SW 1271 (cell line): ENCODE data around the gene PLBD2.

Experiments
- DNase-seq, 2 experiments: peaks; one replicate each; lab custom pipeline; 2025; lab: John Stamatoyannopoulos, UW

Gene PLBD2

DNA sequence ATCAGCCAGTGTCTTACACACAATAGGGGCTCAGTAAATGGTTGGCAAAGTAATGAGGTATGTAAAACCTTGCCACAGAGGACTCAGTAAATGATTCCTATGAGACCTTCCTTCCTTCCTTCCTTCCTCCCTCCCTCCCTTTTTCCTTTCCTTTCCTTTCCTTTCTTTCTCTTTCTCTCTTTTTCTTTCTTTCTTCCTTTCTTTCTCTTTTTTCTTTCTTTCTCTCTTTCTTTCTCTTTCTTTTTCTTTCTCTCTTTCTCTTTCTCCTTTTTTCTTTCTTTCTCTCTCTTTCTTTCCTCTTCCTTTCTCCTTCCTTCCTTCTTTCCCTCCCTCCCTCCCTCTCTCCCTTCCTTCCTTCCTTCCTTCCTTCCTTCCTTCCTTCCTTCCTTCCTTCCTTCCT is 37.8 kb downstream of the PLBD2 start:
- no peak for DNase-seq

DNA sequence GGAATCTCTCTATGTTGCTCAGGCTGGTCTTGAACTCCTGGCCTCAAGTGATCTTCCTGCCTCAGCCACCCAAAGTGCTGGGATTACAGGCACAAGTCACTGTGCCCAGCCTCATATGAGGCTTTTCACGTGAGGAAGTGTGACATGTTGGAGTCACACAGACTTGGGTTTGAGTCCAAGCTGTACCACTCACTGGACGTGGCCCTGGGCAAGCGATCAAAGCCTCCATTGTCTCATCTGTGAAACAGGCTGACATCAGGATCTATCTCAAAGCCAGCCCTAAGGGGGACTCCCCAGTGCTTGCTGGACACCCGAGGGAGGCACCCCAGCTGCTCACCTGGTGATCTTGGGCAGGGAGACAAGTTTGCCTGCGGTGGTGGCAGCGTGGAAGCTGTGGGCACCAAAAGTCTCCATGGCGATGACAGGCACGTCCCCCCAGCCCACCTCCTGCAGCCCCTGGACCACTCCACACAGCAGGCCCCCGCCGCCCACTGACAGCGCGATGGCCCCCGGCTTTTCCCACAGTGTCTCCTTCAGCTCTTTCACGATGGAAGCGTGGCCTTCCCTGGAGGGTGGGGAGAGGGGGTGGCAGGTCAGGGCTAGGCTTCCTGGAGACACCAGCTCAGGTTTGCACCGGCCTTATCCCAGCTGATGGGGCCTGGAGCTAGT is 38.6 kb downstream of the PLBD2 start:
- DNase-seq = no peak

DNA sequence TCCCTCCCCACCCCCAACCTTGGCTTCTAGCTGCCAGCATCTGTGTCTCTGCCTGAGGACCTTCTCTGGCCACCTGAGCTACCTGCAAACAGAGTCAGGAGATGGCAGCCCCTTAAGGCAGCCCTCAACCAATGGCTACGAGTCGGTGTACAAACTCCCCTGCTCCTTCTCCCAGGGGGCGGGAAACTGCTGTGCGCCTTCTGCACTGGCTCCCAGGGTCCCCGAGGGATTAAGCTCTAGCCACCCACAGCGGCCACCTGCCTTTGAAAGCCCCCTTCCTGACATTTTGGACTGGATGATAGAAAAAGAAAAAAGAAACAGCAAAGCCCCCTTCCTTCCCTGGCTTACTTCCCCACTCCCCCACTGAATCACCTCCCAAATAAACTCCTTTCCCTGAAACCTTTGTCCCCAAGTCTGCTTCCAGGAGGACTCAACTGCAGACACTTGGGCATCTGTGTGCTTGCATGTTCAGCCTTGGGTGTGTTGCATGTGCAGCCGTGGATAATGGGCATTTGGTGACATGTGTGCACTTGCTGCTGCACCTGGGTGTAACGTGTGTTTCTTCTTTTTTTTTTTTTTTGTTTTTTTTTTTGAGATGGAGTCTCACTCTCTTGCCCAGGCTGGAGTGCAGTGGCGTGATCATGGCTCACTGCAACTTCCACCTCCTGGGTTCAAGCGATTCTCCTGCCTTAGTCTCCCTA is 39.3 kb downstream of the PLBD2 start:
- no peak for DNase-seq

- DNase-seq = no peak
Observed at GRCh38 chr12:113398346-113399290, 40.2 kb downstream of the PLBD2 start.

DNA sequence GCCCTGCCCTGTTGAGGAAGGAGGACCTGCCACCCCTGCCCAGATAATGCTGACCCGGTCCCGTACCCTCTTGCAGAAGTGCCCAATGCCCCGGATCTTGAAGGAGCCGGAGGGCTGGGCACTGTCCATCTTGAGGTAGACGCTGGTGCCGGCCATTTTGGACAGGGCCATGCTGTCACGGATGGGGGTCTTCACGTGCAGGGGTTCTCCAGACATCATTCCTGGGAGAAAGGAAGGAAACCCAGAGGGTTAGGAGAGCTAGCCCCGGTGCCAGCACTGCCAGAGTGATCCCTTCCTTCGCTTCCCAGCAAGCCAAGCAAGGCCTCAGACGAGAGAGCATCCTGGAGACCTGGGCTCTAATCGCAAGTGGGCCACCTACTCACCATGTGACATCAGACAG is 41.1 kb downstream of the PLBD2 start:
- DNase-seq = no peak

- no peak for DNase-seq
Observed at GRCh38 chr12:113400362-113400761, 42.0 kb downstream of the PLBD2 start.

DNA sequence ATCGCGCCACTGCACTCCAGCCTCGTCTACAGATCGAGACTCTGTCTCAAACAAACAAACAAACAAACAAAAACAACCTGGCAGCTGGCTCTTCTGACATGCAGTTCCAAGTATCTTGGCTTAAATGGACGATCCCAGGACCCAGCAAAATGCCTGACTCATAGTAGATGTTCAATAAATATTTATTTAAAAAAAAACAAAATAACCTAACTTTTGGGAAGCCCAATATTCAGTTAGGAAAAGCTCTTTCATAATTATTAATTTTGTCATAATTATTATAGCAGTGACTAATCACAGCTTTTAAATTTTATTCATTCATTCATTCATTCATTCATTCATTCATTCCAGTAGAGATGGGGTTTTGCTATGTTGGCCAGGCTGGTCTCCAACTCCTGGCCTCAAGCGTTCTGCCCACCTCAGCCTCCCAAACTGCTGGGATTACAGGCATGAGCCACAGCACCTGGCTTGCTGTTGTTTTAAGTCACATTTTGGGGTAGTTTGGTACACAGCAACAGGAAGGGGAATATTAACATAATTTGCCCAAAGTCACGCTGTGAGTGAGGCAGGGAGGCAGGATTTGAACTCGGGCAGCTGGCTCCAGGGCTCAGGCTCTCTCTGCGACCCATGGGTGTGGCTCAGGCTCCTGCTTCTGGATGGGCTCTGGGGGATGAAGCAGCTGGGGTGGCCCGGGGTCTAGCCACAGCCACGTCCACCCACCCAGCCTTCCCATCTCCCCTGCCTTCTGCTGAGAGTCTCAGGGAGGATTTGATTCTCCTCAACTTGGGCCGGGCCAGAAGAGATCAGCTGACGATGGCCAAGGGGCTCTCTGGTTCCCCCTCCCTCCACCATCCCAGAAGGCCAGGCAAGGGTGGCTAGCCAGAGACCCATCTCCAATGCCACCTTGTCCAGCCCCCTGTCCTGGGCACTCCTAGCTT is 42.9 kb downstream of the PLBD2 start:
- no peak for DNase-seq

- DNase-seq = no peak
Observed at GRCh38 chr12:113402586-113403260, 44.3 kb downstream of the PLBD2 start.

GRCh38 chr12:113403435-113404415 is 45.3 kb downstream of the PLBD2 start, which contains the start of gene SDS:
SDS (minus strand) TSS chr12:113403887; CDS start chr12:113399708, 4,179 bp downstream.
- no peak for DNase-seq

DNA sequence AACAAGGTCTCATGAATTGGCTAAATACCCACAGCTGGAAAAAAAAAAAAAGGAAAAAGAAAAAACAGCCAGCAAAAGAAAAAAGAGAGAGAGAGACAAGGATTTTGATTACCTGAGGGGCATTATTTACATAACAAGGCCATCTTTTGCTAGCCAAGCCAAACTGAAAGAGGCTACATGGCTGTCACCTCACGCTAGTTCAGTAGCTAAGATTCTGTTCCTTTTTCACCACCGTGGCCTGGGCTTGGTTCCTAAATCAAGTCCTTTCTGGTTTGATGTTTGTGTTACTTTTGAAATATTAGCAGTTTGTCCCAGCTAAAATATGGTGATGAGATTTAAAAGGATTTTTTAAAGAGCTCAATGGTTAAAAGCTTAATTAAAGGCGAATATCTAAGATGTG is 47.3 kb downstream of the PLBD2 start:
- DNase-seq = no peak

GRCh38 chr12:113407931-113408600 is 49.7 kb downstream of the PLBD2 start:
- no peak for DNase-seq

DNA sequence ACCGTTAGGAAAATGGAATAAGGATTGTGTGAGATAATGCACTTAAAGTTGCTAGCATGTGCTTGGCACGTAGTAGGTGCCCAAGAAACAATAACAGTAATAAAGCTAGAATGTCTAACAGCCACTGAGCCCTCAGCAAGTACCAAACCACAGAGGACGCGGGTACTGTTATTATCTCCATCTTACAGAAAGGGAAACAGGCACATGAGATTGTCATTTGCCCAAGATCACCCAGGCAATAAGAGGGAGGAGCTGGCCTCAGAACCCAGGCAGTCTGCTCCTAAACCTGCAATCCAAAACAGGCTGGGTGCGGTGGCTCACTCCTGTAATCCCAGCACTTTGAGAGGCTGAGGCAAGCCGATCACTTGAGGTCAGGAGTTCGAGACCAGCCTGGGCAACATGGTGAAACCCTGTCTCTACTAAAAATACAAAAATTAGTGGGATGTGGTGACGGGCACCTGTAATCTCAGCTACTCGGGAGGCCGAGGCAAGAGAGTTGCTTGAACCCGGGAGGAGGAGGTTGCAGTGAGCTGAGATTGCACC is 50.4 kb downstream of the PLBD2 start:
- DNase-seq = no peak

GRCh38 chr12:113409462-113410124 is 51.2 kb downstream of the PLBD2 start:
- DNase-seq = no peak

GRCh38 chr12:113413488-113413939 is 55.1 kb downstream of the PLBD2 start:
- no peak for DNase-seq

DNA sequence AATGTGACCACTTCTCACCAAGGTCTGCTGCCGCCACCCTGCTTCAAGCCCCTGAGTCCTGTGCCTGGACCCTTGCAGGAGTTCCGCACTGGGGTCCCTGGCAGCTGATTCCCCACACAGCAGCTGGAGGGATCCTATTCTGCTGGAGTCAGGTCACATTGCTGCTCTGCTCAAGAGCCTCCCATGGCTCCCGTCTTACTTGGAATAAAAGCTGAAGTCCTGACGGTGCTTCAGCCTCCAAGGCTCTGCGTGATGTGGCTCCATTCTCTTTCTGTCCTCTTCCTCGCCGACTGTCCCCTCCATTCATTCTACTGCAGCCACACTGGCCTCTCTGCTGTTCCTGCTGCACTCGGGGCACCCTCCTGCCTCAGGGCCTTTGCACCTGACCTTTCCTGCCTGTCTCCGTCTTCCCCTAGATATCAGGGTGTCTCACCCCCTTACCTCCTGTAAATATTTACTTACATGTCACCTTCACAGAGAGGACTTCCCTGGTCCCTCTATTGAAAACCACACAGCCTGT is 56.2 kb downstream of the PLBD2 start:
- DNase-seq = no peak

DNA sequence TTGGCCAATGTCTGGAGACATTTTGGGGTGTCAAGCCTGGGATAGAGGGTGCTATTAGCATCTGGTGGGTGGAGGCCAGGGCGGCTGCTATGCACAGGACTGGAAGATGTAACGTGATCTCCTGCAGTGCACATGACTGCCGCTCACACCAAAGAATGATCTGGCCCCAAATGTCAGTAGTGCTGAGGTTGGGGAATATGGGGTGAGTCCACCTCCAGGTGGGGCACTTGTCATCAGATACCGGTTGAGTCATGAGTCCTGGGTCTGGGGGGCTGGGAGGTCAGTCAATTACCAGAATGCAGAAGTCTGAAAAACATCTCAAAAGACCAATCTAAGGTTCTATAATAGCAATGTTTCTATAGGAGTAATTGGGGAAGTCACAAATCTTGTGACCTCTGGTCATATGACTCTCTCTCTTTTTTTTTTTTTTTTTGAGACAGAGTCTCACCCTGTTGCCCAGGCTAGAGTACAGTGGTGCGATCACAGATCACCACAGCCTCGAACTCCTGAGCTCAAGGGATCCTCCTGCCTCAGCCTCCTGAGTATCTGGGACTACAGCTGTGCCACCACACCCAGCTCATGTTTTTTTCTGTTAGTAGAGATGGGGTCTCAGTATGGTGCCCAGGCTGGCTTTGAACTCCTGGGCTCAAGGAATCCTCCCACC is 57.8 kb downstream of the PLBD2 start:
- no peak for DNase-seq

DNA sequence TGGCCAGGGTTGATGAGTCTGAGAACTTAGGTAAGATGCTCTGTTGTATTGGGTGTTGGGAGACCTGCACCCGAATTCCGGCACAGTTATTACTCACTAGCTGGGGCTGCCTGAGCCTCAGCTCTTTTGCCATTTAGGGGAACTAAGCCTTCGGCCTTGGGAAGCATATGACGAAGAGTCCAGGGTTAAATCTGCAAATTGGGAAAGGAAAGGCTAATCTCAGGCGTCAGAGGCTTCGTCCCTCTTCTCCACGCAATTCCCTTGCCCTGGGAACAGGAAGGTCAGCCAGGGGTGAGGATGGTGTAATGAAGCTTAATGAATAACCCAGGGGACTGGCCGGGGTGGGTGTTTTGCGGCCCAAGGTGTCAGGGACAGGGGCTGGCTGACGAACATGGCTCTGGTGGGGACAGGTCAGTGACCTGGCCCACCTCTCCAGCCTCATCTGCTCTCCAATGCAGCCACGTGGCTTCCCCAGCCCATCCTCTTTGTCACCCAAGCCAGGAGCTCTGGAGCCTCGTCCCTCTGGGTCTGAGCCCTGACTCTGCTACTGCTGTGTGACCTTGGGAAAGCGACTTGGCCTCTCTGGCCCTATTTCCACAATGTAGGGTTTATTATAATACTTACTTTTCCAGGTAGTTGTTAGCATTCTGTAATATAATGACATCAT is 60.0 kb downstream of the PLBD2 start:
- no peak for DNase-seq
